ENCODE data around the gene MIDN.
"Not testable (repeated sequence)": the region's sequence is repeated elsewhere in the genome, so short reads cannot be mapped to it uniquely, and the experiment has no call there.

MIDN gene

GRCh38 chr19:1248139-1248785 is at the start of gene MIDN:
Gene MIDN (plus strand): TSS chr19:1248583. CDS start chr19:1250297, 1,714 bp downstream.
- CTCF ChIA-PET, result no interaction called here
- DNase-seq (ENCODE audit: low read depth, low spot score), result no peak

GRCh38 chr19:1199531-1199930 is 48.9 kb upstream of the MIDN start:
- TF ChIP-seq, protein P1, sequence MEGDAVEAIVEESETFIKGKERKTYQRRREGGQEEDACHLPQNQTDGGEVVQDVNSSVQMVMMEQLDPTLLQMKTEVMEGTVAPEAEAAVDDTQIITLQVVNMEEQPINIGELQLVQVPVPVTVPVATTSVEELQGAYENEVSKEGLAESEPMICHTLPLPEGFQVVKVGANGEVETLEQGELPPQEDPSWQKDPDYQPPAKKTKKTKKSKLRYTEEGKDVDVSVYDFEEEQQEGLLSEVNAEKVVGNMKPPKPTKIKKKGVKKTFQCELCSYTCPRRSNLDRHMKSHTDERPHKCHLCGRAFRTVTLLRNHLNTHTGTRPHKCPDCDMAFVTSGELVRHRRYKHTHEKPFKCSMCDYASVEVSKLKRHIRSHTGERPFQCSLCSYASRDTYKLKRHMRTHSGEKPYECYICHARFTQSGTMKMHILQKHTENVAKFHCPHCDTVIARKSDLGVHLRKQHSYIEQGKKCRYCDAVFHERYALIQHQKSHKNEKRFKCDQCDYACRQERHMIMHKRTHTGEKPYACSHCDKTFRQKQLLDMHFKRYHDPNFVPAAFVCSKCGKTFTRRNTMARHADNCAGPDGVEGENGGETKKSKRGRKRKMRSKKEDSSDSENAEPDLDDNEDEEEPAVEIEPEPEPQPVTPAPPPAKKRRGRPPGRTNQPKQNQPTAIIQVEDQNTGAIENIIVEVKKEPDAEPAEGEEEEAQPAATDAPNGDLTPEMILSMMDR (IDR thresholded peaks at IDR 0.05; ENCODE audit: insufficient read depth, low read length, missing control alignments), result no peak
- CTCF ChIA-PET, result interaction anchor here (1.3 to 3.3 kb wide), 3 partner anchors 8 to 86 kb away, joined by 3 to 30 read pairs (median 4); no protein-coding TSS in a partner anchor
- POLR2A ChIA-PET, result no interaction called here

More at GRCh38 chr19:1248139-1248785, at the start of gene MIDN:
- H3K4me3 ChIP-seq (ENCODE audit: low read depth, low read length), result peak within 1 kb of the TSS; percentile 76
- TF ChIP-seq, protein P1 (IDR thresholded peaks at IDR 0.05; ENCODE audit: insufficient read depth, low read length, missing control alignments), result peak; percentile 58
- POLR2A ChIA-PET, result interaction anchor here (0.6 to 1.0 kb wide), 6 partner anchors 17 to 216 kb away, joined by 3 to 13 read pairs (median 3); partner anchors contain the start of gene CIRBP

GRCh38 chr19:1200614-1201013 is 47.8 kb upstream of the MIDN start:
- CTCF ChIA-PET, result interaction anchor here (1.0 to 3.3 kb wide), 4 partner anchors 9 to 144 kb away, joined by 3 to 30 read pairs (median 3); no protein-coding TSS in a partner anchor
- POLR2A ChIA-PET; H3K4me3 ChIP-seq (ENCODE audit: low read depth, low read length); DNase-seq (ENCODE audit: low read depth, low spot score): not testable (repeated sequence)

More at GRCh38 chr19:1199531-1199930, 48.9 kb upstream of the MIDN start:
- no peak for DNase-seq (ENCODE audit: low read depth, low spot score)
- H3K4me3 ChIP-seq (ENCODE audit: low read depth, low read length), result no peak overlapping the region

DNA sequence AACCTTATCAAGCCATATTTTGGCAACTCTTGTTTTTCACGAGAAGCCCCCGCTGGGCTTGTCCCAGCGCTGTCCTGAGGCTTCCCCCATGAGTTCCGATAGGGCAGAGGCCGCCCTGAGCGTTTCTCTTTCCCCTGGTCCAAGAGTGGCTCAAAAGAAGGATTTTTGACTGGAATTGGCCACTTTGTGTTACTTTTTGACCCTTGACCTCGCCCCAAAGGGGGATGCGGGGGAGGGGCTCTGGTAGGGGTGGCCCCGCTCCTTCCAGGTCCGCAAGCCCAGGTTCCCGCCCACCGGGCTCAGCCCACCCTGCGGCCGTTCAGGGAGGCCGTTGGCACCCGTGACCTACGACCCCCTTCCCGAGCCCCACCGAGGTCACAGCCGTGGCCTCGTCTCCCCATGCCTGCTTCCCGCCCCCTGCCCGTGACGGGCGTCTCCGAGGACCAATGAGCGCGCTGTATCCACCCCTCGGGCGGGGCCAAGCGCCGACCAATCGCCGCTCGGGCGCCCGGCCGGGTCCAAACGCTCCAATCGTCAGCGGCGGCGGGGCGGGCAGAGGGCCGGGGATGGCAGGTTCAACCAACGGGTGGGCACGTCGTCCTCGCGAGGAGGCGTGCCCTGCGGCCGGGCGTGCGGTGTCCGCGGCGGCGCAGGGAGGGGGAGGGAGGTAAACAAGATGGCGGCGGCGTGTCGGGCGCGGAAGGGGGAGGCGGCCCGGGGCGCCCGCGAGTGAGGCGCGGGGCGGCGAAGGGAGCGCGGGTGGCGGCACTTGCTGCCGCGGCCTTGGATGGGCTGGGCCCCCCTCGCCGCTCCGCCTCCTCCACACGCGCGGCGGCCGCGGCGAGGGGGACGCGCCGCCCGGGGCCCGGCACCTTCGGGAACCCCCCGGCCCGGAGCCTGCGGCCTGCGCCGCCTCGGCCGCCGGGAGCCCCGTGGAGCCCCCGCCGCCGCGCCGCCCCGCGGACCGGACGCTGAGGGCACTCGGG is 43.0 kb upstream of the MIDN start, which contains the start of gene STK11:
Gene STK11 (plus strand): TSS at position 665 of the 986 bp plus-strand sequence. CDS start 1,136 bp downstream, outside the sequence.
- peak; percentile 65 for DNase-seq (ENCODE audit: low read depth, low spot score)
- ChIA-PET POLR2A (no interaction called here), CTCF (interaction anchor here (3.1 kb wide), 1 partner anchor 11 kb away, joined by 27 read pairs; no protein-coding TSS in a partner anchor)
- H3K4me3 ChIP-seq (ENCODE audit: low read depth, low read length), result peak within 1 kb of the TSS; percentile 75
- TF ChIP-seq, protein P1 (IDR thresholded peaks at IDR 0.05; ENCODE audit: insufficient read depth, low read length, missing control alignments), result no peak

DNA sequence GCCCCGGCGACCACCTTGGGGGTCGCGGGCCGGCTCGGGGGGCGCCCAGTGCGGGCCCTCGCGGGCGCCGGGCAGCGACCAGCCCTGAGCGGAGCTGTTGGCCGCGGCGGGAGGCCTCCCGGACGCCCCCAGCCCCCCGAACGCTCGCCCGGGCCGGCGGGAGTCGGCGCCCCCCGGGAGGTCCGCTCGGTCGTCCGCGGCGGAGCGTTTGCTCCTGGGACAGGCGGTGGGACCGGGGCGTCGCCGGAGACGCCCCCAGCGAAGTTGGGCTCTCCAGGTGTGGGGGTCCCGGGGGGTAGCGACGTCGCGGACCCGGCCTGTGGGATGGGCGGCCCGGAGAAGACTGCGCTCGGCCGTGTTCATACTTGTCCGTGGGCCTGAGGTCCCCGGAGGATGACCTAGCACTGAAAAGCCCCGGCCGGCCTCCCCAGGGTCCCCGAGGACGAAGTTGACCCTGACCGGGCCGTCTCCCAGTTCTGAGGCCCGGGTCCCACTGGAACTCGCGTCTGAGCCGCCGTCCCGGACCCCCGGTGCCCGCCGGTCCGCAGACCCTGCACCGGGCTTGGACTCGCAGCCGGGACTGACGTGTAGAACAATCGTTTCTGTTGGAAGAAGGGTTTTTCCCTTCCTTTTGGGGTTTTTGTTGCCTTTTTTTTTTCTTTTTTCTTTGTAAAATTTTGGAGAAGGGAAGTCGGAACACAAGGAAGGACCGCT is 42.1 kb upstream of the MIDN start:
- ChIA-PET CTCF (no interaction called here), POLR2A (no interaction called here)
- H3K4me3 ChIP-seq (ENCODE audit: low read depth, low read length), result peak overlapping the region; percentile 75
- TF ChIP-seq, protein P1 (IDR thresholded peaks at IDR 0.05; ENCODE audit: insufficient read depth, low read length, missing control alignments), result no peak
- DNase-seq (ENCODE audit: low read depth, low spot score), result no peak

GRCh38 chr19:1206864-1207450 is 41.4 kb upstream of the MIDN start:
- ChIA-PET POLR2A (no interaction called here), CTCF (no interaction called here)
- DNase-seq (ENCODE audit: low read depth, low spot score), result no peak
- TF ChIP-seq, protein P1 (IDR thresholded peaks at IDR 0.05; ENCODE audit: insufficient read depth, low read length, missing control alignments), result no peak
- H3K4me3 ChIP-seq (ENCODE audit: low read depth, low read length), result peak overlapping the region; percentile 75

GRCh38 chr19:1208830-1209229 is 39.6 kb upstream of the MIDN start:
- 0 out of 2 replicates have a peak overlapping the region, but pooled peaks have one; percentile 12 for H3K4me3 ChIP-seq (ENCODE audit: low read depth, low read length)
- CTCF ChIA-PET, result interaction anchor here (2.2 kb wide), 1 partner anchor 14 kb away, joined by 12 read pairs; no protein-coding TSS in a partner anchor
- POLR2A ChIA-PET; DNase-seq (ENCODE audit: low read depth, low spot score): not testable (repeated sequence)
